Mucosa of rectum (tissue), 2 donors: ENCODE results near the gene GNAQ.
"Not testable (repeated sequence)": the region's sequence is repeated elsewhere in the genome, so short reads cannot be mapped to it uniquely, and the experiment has no call there.

ENCODE experiments used
- H3K27ac ChIP-seq, 2 donors: one replicate each; pipeline ENCODE4 v1.7.0; 2013; ENCODE audit warnings: inconsistent platforms in 2 of 2, low read depth in 2 of 2, low read length in 2 of 2
- H3K27me3 ChIP-seq, 2 donors: one replicate each; pipeline ENCODE4 v1.7.0; 2013; ENCODE audit warnings: low read length in 2 of 2; ENCODE audit not compliant: control insufficient read depth in 2 of 2, insufficient read depth in 2 of 2
- H3K36me3 ChIP-seq, 2 donors: one replicate each; pipeline ENCODE4 v1.7.0; 2013; ENCODE audit warnings: low read length in 2 of 2; ENCODE audit not compliant: control insufficient read depth in 2 of 2, insufficient read depth in 2 of 2
- H3K4me1 ChIP-seq, 2 donors: one replicate each; pipeline ENCODE4 v1.7.0; 2013; ENCODE audit warnings: low read length in 2 of 2, mild to moderate bottlenecking in 1 of 2; ENCODE audit not compliant: control insufficient read depth in 2 of 2, insufficient read depth in 2 of 2
- H3K4me3 ChIP-seq, 2 donors: one replicate each; pipeline ENCODE4 v1.7.0; 2013; ENCODE audit warnings: low read length in 2 of 2
- H3K9ac ChIP-seq, 2 donors: one replicate each; pipeline ENCODE4 v1.7.0; 2013; ENCODE audit warnings: low read length in 2 of 2, low read depth in 1 of 2, mild to moderate bottlenecking in 1 of 2
- H3K9me3 ChIP-seq, 2 donors: one replicate each; pipeline ENCODE4 v1.7.0; 2013; ENCODE audit warnings: low read length in 2 of 2; ENCODE audit not compliant: control insufficient read depth in 2 of 2
- donor health status: healthy.
- donor health status: Normal muscosa, but diverticular disease.

Gene GNAQ

DNA sequence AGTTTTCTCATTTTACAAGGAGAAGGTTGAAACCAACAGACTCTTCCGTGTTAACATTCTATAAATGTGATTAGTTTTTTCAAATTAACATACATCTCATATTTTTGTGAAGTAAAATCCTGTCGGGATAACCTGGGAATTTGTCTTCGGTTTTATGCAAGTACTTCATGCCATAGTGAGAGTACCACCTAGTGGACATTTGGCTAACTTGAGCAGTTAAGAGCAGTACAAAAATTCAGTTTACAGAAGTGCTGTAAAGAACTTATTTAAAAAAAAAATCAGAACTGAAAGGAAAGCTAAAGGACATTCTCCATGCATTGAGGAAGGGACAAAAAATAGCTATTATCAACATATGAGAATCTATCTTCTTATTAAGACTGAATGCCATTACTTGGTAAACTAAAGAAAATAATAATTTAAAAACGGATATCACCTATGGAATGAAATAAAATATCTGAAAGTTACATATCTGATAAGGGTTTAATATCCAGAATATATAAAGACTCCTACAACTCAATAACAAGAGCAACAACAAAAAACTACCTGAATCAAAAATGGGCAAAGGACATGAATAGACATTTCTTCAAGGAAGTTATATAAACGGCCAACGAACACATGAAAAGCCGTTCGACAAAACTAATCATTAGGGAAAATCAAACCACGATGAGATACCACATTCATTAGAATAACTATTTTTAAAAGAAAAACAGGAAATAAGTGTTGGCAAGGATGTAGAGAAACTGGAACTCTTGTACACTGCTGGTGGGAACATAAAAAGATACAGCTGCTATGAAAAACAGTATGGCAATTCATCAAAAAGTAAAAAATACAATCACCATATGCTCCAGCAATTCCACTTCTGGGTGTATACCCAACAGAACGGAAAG is 266.5 kb downstream of the GNAQ start:
- Histone ChIP-seq H3K27ac (no peak overlapping the region), H3K27me3 (no peaks in the 10 kb centered on the region), H3K4me3 (no peak overlapping the region), H3K36me3 (no peaks in the 10 kb centered on the region), H3K4me1 (peaks cover 0 to 13% of the 10 kb centered on the region in 2 donors), H3K9ac (no peak overlapping the region), H3K9me3 (no peaks in the 10 kb centered on the region)

DNA sequence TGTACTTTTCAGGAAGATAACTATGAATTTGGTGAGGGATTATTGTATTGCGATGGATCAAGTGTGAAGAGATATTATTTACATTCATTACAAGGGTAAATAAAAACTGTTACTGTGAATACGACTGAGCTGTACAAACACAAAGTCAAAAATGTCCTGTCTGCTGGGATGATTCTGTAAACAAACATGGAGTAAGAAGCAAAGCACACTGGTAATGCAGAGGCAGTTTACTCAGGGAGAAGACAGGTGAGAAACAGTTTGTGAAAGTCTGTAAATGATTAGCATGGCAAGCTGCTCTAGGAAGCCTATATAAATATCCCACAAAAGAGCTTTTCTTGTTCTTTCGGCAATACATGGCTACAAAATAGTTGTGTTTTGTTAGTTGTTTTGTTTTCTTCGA is 268.0 kb downstream of the GNAQ start:
- peak overlapping the region in 1 of 2 donors; percentile 2 for H3K27ac ChIP-seq
- H3K9me3 ChIP-seq = no peaks in the 10 kb centered on the region
- no peaks in the 10 kb centered on the region for H3K27me3 ChIP-seq
- no peaks in the 10 kb centered on the region for H3K36me3 ChIP-seq
- no peak overlapping the region for H3K4me3 ChIP-seq
- peaks cover 0 to 13% of the 10 kb centered on the region in 2 donors for H3K4me1 ChIP-seq
- no peak overlapping the region for H3K9ac ChIP-seq

DNA sequence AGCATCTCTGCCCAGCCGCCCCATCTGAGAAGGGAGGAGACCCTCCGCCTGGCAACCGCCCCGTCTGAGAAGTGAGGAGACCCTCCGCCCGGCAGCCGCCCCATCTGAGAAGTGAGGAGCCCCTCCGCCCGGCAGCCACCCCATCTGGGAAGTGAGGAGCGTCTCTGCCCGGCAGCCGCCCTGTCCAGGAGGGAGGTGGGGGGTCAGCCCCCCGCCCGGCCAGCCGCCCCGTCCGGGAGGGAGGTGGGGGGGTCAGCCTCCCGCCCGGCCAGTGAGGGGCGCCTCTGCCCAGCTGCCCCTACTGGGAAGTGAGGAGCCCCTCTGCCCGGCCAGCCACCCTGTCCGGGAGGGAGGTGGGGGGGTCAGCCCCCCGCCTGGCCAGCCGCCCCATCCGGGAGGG is 270.7 kb downstream of the GNAQ start:
- H3K4me1 ChIP-seq, H3K9ac ChIP-seq, H3K27me3 ChIP-seq, H3K27ac ChIP-seq, H3K4me3 ChIP-seq, H3K36me3 ChIP-seq, H3K9me3 ChIP-seq: not testable (repeated sequence)

- Histone ChIP-seq H3K9ac (no peak overlapping the region), H3K9me3 (no peaks in the 10 kb centered on the region), H3K27me3 (no peaks in the 10 kb centered on the region), H3K27ac (no peak overlapping the region), H3K4me1 (peaks cover 0 to 10% of the 10 kb centered on the region in 2 donors), H3K36me3 (no peaks in the 10 kb centered on the region), H3K4me3 (no peak overlapping the region)
These were observed 272.2 kb downstream of the GNAQ start for GRCh38 chr9:77759391-77759790.

DNA sequence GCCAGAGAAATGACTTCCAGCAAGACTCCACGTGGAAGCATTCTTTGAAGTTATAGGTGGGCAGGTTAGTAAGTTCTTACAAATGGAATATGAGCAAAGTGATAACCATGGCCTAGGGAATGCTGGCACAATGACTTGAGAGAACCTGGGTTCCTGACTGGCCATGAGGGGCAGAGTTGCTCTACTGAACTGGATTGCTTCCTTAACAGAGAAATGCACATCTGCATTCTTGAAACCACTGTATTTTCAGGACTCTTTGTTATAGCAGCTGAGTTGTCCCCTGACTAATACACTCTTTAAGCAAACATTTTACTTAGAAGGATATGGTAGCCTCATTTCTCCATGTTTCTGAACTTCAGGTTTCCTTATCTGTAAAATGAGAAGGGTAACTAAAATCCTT is 275.2 kb downstream of the GNAQ start:
- H3K4me1 ChIP-seq = peaks cover 2 to 3% of the 10 kb centered on the region in 2 donors
- H3K36me3 ChIP-seq = peaks cover 0 to 2% of the 10 kb centered on the region in 2 donors
- H3K9me3 ChIP-seq = no peaks in the 10 kb centered on the region
- H3K27me3 ChIP-seq = no peaks in the 10 kb centered on the region
- H3K4me3 ChIP-seq = no peak overlapping the region
- H3K27ac ChIP-seq = no peak overlapping the region
- no peak overlapping the region for H3K9ac ChIP-seq

- H3K4me3 ChIP-seq = no peak overlapping the region
- H3K27me3 ChIP-seq = no peaks in the 10 kb centered on the region
- H3K36me3 ChIP-seq = peaks cover 0 to 2% of the 10 kb centered on the region in 2 donors
- H3K9ac ChIP-seq = no peak overlapping the region
- peaks cover 3 to 4% of the 10 kb centered on the region in 2 donors for H3K4me1 ChIP-seq
- H3K27ac ChIP-seq = no peak overlapping the region
- H3K9me3 ChIP-seq = no peaks in the 10 kb centered on the region
These were observed 278.4 kb downstream of the GNAQ start for GRCh38 chr9:77753180-77753579.

DNA sequence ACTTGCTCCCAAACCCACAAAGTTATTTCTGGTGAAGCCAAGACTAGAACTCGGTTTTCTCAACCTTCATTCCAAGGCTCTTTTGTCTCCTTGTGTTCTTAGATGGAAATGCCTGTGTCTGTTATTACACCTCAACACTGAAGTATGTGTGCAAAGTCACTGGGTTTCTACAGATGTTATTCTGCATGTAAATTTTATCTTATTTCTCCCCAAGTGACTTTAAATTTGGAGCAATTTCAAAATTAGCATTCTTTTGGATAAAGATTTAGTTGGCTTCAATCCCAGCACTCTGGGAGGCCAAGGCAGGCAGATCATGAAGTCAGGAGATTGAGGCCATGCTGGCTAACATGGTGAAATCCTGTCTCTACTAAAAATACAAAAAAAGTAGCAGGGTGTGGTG is 279.1 kb downstream of the GNAQ start:
- peaks cover 3 to 4% of the 10 kb centered on the region in 2 donors for H3K4me1 ChIP-seq
- no peaks in the 10 kb centered on the region for H3K27me3 ChIP-seq
- H3K27ac ChIP-seq = no peak overlapping the region
- peaks cover 0 to 2% of the 10 kb centered on the region in 2 donors for H3K36me3 ChIP-seq
- no peak overlapping the region for H3K4me3 ChIP-seq
- no peaks in the 10 kb centered on the region for H3K9me3 ChIP-seq
- no peak overlapping the region for H3K9ac ChIP-seq

- H3K27me3 ChIP-seq = no peaks in the 10 kb centered on the region
- no peaks in the 10 kb centered on the region for H3K9me3 ChIP-seq
- peaks cover 3 to 4% of the 10 kb centered on the region in 2 donors for H3K4me1 ChIP-seq
- peaks cover 0 to 2% of the 10 kb centered on the region in 2 donors for H3K36me3 ChIP-seq
- no peak overlapping the region for H3K4me3 ChIP-seq
- no peak overlapping the region for H3K9ac ChIP-seq
- H3K27ac ChIP-seq = no peak overlapping the region
These were observed 280.1 kb downstream of the GNAQ start for GRCh38 chr9:77751341-77752091.

DNA sequence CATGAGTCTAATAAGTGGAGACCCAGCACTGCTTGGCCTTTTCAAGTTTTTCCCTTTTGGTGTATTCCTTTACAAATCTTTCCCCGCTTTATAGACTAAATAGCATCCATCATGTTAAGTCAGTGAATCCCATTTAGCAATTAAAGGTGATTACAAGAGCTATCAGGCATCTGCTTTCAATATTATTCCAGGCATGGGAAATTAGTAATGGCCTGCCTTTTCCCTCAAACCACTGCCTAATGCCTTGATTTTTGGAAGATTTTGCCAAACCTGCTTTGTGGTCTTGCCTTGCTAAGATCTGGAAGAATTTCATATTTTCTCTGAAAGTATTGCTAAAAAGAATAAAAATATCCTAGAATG is 280.6 kb downstream of the GNAQ start:
- H3K27ac ChIP-seq = no peak overlapping the region
- H3K4me1 ChIP-seq = peaks cover 3 to 4% of the 10 kb centered on the region in 2 donors
- H3K27me3 ChIP-seq = no peaks in the 10 kb centered on the region
- H3K9me3 ChIP-seq = no peaks in the 10 kb centered on the region
- H3K4me3 ChIP-seq = no peak overlapping the region
- no peak overlapping the region for H3K9ac ChIP-seq
- H3K36me3 ChIP-seq = peaks cover 0 to 2% of the 10 kb centered on the region in 2 donors

DNA sequence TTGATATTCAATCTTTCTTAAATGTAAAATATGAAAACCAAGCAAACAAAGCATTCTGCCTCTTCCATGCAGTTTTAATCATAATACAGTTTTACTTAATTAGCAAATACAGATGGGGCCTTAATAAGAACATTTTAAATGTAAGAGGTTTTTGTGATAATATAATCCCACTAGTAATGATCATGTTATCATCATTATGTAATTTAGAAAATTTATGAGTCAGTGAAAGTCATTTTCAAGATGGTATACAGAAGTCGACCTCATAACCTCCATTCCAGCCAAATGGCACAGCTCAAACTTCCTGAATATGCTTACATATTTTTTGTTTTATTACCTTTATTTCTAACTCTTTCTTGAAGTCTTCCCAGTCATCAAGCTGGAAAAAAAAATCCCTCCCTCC is 281.3 kb downstream of the GNAQ start:
- Histone ChIP-seq H3K36me3 (peaks cover 0 to 2% of the 10 kb centered on the region in 2 donors), H3K27ac (no peak overlapping the region), H3K4me3 (no peak overlapping the region), H3K9ac (no peak overlapping the region), H3K9me3 (no peaks in the 10 kb centered on the region), H3K27me3 (no peaks in the 10 kb centered on the region), H3K4me1 (peaks cover 3 to 4% of the 10 kb centered on the region in 2 donors)
